Testis (tissue), 3 donors: Measurements from ENCODE around the gene KIF14. TPM values are rescaled to one million over a fixed set of nuclear protein-coding genes. Genes with fewer than 3 reads are reported as not detected.

Experiments
- DNase-seq: peaks from one replicate; pipeline ENCODE4 v3.0.0-alpha.2; 2019
- H3K27ac ChIP-seq, 2 donors: fragments of 200-600 bp; sonication (generic); one replicate each; pipeline ENCODE4 v1.5.1; 2019
- H3K27me3 ChIP-seq: fragments of 200-600 bp; sonication (generic); one replicate; pipeline ENCODE4 v1.5.1; 2019
- H3K36me3 ChIP-seq: fragments of 200-600 bp; sonication (generic); one replicate; pipeline ENCODE4 v1.5.1; 2017; ENCODE audit warnings: low read depth; ENCODE audit errors: missing control alignments
- H3K4me1 ChIP-seq: fragments of 200-600 bp; sonication (generic); one replicate; pipeline ENCODE4 v1.5.1; 2019
- H3K4me3 ChIP-seq, 2 donors: fragments of 200-600 bp; sonication (generic); one replicate each; pipeline ENCODE4 v1.5.1; 2017 to 2019
- H3K9me3 ChIP-seq: fragments of 200-600 bp; sonication (generic); one replicate; pipeline ENCODE4 v1.5.1; 2017
- POLR2A ChIP-seq: fragments of 450-650 bp; IDR thresholded peaks from one replicate; pipeline ENCODE4 v1.6.1; 2017; ENCODE audit warnings: antibody characterized with exemption, mild to moderate bottlenecking, moderate library complexity
- WGBS, 2 donors: methylation state at CpG; one replicate each; pipeline ENCODE4 v1.1.5; 2018; 5-methylcytosine and 5-hydroxymethylcytosine counted together
- intact Hi-C: fragments of 100-400 bp; cut with DNase I; formaldehyde crosslinking; loops from one replicate; pipeline ENCODE4 v1.15.1; 2023; ENCODE audit warnings: low total_unique reads
- polyA plus RNA-seq: library from polyadenylated mRNA; stranded (reverse); fragments of 350-450 nt; fragmentation: Illumina TruSeq; extraction: RNeasy Lipid Tissue Mini Kit (QIAGEN cat#74804); gene quantifications from one replicate; pipeline ENCODE4 v1.2.3, GENCODE V29; 2014; ENCODE audit warnings: low read depth, low replicate concordance; ENCODE audit not compliant: insufficient read depth
- total RNA-seq, 2 donors: library from RNA; depleted of rRNA; stranded (reverse); fragments of >200 nt; gene quantifications; one replicate each; pipeline ENCODE4 v1.2.3, GENCODE V29; 2016
- TF ChIP-seq, protein P1 (sequence below), 3 experiments: fragments of 450-650 bp in 2 of 3; fragments of 200-600 bp in 1 of 3; sonication (generic) in 1 of 3; IDR thresholded peaks; one replicate each; pipeline ENCODE4 v1.5.1; 2016 to 2019; ENCODE audit warnings: antibody characterized with exemption in 3 of 3, mild to moderate bottlenecking in 2 of 3, moderate library complexity in 1 of 3

KIF14 gene
- total and polyA plus RNA-seq, 3 donors from 2014 or later: 1.8 to 6.8 (median 3.5) TPM

GRCh38 chr1:200550367-200550766 is 70.2 kb downstream of the KIF14 start:
- H3K36me3 ChIP-seq: no peaks in the 10 kb centered on the region
- no peak overlapping the region for H3K4me3 ChIP-seq
- DNase-seq: no peak
- no peaks in the 10 kb centered on the region for H3K27me3 ChIP-seq
- H3K4me1 ChIP-seq: no peaks in the 10 kb centered on the region
- TF ChIP-seq, protein P1, sequence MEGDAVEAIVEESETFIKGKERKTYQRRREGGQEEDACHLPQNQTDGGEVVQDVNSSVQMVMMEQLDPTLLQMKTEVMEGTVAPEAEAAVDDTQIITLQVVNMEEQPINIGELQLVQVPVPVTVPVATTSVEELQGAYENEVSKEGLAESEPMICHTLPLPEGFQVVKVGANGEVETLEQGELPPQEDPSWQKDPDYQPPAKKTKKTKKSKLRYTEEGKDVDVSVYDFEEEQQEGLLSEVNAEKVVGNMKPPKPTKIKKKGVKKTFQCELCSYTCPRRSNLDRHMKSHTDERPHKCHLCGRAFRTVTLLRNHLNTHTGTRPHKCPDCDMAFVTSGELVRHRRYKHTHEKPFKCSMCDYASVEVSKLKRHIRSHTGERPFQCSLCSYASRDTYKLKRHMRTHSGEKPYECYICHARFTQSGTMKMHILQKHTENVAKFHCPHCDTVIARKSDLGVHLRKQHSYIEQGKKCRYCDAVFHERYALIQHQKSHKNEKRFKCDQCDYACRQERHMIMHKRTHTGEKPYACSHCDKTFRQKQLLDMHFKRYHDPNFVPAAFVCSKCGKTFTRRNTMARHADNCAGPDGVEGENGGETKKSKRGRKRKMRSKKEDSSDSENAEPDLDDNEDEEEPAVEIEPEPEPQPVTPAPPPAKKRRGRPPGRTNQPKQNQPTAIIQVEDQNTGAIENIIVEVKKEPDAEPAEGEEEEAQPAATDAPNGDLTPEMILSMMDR (IDR thresholded peaks at IDR 0.05): no peak
- no peak for TF ChIP-seq POLR2A
- H3K27ac ChIP-seq: no peak overlapping the region
- H3K9me3 ChIP-seq: no peaks in the 10 kb centered on the region
- intact Hi-C loops: no loop called here

GRCh38 chr1:200547386-200547785 is 73.2 kb downstream of the KIF14 start:
- no peaks in the 10 kb centered on the region for H3K36me3 ChIP-seq
- TF ChIP-seq, protein P1 (IDR thresholded peaks at IDR 0.05): no peak
- TF ChIP-seq POLR2A: no peak
- no peaks in the 10 kb centered on the region for H3K27me3 ChIP-seq
- no peaks in the 10 kb centered on the region for H3K4me1 ChIP-seq
- H3K27ac ChIP-seq: no peak overlapping the region
- no peak for DNase-seq
- WGBS, 2 donors: 66 to 78% methylated on average over 4 of the region's 4 CpGs
- no peak overlapping the region for H3K4me3 ChIP-seq
- intact Hi-C loops: no loop called here
- no peaks in the 10 kb centered on the region for H3K9me3 ChIP-seq

DNA sequence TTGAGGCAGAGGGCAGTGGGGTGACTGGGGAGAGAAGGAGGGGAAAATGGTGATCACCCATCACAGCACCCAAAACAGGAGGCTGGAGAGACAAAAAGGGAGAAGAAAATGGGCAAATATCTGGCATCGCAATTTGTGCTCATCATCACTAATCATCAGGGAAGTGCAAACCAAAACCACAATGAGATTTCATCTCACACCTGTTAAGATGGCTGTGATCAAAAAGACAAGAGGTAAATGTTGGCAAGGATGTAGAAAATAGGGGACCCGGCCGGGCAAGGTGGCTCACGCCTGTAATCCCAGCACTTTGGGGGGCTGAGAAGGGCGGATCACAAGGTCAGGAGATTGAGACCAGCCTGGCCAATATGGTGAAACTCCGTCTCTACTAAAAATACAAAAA is 74.0 kb downstream of the KIF14 start:
- H3K27ac ChIP-seq: no peak overlapping the region
- intact Hi-C loops: no loop called here
- no peak for DNase-seq
- 87 to 96% methylated on average over 6 of the region's 6 CpGs for WGBS, 2 donors
- H3K9me3 ChIP-seq: no peaks in the 10 kb centered on the region
- no peak overlapping the region for H3K4me3 ChIP-seq
- H3K4me1 ChIP-seq: no peaks in the 10 kb centered on the region
- no peaks in the 10 kb centered on the region for H3K36me3 ChIP-seq
- TF ChIP-seq, protein P1 (IDR thresholded peaks at IDR 0.05): no peak
- no peak for TF ChIP-seq POLR2A
- no peaks in the 10 kb centered on the region for H3K27me3 ChIP-seq

DNA sequence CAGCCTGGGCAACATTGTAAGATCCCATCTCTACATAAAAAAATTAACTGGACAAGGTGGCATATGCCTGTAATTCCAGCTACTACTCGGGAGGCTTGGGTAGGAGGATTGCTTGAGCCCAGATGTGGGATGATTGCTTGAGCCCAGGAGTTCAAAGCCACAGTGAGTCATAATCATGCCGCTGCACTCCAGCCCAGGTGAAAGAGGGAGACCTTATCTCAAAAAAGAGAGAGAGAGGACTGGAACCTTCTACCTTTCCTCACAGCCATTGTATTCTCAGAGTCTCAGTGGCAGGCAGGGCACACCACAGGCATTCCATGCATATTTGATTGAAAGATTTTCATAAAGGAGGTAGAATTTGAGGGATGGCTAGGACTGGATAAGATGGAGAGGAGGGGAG is 78.4 kb downstream of the KIF14 start:
- 84 to 88% methylated on average over 2 of the region's 2 CpGs for WGBS, 2 donors
- no peaks in the 10 kb centered on the region for H3K36me3 ChIP-seq
- no peak for DNase-seq
- TF ChIP-seq, protein P1 (IDR thresholded peaks at IDR 0.05): no peak
- no peak for TF ChIP-seq POLR2A
- intact Hi-C loops: no loop called here
- no peaks in the 10 kb centered on the region for H3K4me1 ChIP-seq
- no peak overlapping the region for H3K4me3 ChIP-seq
- H3K27me3 ChIP-seq: no peaks in the 10 kb centered on the region
- no peak overlapping the region for H3K27ac ChIP-seq
- H3K9me3 ChIP-seq: no peaks in the 10 kb centered on the region

GRCh38 chr1:200540281-200540680 is 80.3 kb downstream of the KIF14 start:
- H3K9me3 ChIP-seq: no peaks in the 10 kb centered on the region
- no peaks in the 10 kb centered on the region for H3K4me1 ChIP-seq
- TF ChIP-seq, protein P1 (IDR thresholded peaks at IDR 0.05): no peak
- TF ChIP-seq POLR2A: no peak
- no peaks in the 10 kb centered on the region for H3K36me3 ChIP-seq
- intact Hi-C loops: no loop called here
- H3K27ac ChIP-seq: no peak overlapping the region
- 79 to 81% methylated on average over 1 of the region's 1 CpG for WGBS, 2 donors
- H3K27me3 ChIP-seq: no peaks in the 10 kb centered on the region
- no peak overlapping the region for H3K4me3 ChIP-seq
- DNase-seq: no peak
